NOMO-1 (cell line): ENCODE data around the gene HIGD1B.

Experiments used
- DNase-seq, 2 experiments: peaks; one replicate each; lab custom pipeline; 2025; ENCODE audit not compliant: unreplicated experiment in 2 of 2; lab: John Stamatoyannopoulos, UW

The HIGD1B gene

DNA sequence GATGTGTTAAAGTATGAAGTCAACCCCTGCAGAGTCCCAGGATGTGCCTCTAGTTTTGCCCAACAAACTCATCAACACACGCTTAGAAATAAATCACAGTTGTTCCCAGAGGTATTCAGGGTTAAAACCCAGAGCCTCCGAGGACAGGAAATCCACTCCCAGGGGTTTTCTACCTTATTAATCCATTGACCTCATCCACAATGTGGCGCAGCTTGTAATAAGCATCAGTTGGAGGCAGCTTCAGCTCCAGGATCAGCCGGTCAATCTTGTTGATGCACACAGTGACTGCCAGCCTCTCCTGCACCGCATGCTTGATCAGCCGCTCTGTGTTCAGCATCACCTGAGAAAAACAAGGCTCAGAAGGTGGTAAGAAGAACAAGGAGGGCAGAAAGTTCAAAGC, 28.1 kb downstream of the HIGD1B start:
- DNase-seq = no peak

DNA sequence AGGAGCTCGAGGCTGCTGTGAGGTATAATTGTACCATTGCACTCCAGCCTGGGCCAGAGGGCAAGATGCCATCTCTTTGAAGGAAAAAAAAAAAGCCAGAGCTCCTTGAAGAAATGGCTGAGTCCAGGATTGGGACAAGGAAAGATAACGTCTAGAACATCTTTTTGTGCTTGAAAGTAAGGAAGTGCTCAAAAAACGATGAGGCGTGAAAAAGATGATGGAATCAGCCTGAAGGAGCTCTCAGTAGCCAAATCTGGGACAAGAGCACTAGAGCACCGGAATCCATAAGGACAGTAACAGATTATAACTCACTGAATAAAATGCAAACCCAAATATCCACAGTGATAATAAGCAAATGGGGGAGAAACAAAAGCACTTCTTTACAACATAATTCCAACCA, 29.4 kb downstream of the HIGD1B start:
- no peak for DNase-seq

DNA sequence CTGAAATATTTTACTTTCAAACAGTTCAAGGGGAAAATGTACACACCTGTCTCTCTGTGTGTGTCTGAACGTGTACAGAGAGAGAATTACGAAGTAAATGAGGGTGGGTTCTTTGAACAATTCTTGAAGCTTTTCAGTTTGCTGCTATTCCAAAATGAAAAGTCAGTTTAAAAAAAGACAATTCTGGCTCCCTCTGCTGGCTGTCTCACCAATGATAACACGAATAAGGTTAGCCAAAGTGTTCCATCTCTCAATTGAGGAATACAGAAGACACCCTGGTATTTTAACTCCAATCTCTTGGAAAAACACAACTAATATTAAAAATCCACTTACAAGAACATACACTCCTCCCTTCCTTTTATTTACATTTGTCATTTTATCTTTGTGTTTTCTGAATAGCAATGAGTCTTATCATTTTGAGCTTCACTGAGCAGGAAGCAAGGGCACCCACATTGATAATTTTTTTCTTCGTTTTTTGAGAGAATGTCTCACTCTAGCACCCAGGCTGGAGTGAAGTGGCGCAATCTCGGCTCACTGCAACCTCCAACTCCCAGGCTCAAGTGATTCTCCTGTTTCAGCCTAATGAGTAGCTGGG, 31.0 kb downstream of the HIGD1B start:
- peak in 1 of 2 experiments; percentile 17 for DNase-seq

DNA sequence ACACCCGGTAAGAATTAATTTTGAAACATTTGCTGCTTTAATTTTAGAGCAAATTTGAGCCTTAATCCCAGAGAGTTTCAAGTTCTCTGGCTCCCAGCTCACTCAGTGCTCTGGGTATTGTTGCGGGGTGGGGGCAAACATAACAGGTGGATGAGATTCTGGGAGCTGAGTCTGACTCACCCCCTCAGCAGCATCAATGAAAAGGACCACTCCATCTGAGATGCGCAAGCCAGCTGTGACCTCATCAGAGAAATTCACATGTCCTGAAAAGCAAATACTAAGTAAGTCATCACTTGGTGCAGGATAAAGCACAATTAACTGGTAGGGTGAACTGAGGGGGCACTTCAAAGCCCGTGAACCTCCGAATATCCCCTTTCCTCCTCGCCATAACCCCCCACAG, 31.7 kb downstream of the HIGD1B start:
- DNase-seq = no peak

DNA sequence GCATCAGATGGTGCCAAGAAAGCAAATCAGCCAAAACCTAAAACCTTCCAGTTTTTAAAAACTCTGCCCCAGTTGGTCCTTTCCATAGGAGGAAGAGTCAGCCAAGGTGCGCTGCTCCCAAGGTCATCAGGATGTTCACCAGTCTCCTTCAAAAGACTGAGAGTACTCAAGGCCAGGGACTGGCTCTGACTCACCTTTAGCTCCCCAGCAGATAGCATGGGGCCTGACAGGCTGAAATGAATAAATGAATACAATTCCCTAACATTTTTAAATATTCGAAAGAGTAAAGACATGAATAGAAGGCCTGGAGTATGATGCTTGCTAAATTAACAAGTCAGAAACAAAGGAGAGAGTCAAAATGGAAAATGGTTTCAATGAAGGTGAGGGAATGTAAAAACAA, 32.4 kb downstream of the HIGD1B start:
- no peak for DNase-seq

DNA sequence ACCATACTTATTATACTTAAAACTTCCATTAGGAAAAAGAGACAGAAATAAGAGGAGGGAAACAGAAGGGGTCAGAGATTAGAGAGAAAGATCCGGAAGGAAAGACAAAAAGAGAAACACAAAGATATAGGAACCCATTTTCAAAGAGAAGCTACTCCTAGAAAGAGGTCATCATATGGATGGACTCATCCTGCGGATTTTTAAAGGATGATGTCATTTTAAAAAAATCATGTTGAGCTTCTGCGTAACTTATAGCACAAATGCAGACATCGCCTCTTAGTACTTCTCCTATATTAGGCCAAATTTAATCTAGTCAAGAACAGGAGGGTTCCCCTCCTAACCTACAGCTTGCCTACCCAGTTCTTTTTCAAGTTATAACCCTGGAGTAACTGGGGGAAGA, 33.5 kb downstream of the HIGD1B start:
- no peak for DNase-seq

DNA sequence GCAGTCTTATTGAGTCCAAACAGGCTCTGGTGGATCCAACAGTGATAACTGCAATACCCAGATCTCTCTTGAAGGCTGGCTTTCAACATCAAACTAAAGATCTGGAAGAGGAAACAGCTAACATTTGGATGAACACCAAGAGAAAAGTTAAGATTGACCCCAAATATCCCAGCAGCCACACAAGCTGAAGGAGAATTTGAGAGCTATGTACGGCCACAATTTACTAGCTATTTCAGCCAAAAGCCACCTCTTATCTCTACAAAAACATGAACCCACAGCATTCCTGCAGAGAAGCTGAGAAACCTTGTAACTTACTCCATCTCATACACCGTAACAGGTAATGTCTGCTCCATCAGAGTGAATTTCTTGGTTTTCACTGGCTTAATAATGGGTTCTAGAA, 37.3 kb downstream of the HIGD1B start:
- DNase-seq = no peak

DNA sequence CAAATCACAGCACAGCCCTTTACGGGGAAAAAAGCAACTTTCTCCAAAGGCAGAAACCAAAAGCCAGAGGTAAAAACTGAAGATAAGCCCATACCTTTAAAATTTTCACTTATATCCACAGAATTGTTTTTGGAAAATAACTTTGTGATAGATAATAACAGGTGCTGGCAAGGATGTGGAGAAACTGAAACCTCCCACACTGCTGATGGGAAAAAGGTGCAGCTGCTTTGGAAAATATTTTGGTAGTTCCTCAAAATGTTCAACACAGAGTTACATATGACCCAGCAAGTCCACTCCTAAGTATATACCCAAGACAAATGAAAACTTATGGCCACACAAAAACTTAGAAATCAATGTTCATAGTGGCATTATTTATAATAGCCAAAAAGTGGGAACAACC, 39.3 kb downstream of the HIGD1B start:
- DNase-seq = no peak

DNA sequence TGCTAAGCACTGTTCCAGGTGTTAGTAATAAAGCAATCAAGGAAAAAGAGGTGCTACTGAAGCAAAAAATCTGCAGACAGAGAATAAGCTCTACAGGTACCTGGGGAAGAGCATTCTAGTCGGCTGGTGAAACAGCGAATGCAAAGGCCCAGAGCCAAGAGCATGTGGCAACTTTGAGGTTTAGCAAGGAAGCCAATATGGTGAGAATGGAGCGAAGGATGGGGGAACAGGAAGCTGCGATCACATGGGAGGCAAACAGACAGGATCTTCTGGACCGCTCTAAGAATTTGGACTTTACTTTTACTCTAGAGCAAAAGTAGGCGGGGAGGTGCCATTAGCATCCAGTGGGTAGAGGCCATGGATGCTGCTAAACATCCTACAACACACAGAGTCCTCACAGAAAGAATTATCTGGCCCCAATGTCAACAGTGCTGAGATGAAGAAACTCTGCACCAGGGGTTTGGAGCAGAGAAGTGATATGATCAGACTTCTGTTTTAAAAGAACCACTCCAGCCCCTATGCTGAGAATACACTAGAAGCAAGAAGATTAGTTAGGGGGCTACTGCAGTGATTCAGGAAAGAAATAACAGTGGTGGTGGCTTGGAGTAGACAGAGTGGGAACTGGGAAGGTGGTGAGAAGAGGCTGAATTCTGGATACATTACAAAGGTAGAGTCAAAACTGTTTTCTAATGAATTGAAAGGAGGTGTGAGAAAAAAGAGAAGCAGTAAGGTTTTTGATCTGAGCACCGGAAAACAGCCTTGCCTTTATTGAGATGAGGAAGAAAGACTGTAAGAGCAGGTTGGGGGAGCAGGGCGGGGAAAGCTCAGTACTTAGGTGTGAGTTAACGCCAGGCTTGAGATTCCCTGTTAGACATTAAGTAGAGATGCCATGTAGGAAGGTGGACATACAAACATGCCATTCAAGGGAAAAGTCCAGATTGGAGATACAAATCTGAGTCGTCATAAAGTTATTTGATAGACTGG, 40.6 kb downstream of the HIGD1B start:
- DNase-seq = peak; percentile 41 to 52

DNA sequence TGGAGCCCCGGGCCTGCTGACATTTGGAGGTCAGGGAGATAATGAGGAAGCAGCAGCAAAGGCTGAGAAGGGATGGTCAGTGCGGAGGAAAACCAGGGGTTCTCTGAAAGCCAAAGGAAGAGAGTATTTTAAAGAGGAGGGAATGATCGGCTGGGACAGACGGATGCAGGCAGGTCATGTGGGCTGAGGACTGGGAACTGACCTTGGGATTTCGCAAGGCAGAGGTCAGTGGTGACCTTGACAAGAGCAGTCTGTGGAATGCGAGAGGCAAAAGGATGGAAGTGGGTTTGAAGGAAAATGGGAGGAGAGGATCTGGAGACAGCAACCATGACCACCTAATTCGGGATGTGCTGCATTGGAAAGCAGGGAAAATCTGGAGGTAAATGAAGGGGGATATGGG, 41.3 kb downstream of the HIGD1B start:
- no peak for DNase-seq

DNA sequence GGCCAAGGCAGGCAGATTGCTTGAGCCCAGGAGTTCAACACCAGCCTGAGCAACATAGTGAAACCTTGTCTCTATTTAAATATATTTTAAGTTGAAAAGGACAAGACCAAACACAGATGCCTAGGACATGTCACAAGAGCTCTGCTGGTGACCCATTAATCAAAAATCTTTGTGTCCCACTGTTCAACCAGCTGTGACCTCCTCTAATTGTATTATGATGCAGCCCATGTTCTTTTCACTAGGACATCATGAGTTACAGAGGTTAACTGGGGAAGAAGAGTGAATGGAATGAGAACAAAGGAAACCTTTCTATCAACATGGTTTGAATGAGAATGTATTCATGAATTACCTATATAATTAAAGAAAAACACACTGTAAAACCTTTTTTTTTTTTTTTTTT, 44.6 kb downstream of the HIGD1B start:
- DNase-seq = no peak

DNA sequence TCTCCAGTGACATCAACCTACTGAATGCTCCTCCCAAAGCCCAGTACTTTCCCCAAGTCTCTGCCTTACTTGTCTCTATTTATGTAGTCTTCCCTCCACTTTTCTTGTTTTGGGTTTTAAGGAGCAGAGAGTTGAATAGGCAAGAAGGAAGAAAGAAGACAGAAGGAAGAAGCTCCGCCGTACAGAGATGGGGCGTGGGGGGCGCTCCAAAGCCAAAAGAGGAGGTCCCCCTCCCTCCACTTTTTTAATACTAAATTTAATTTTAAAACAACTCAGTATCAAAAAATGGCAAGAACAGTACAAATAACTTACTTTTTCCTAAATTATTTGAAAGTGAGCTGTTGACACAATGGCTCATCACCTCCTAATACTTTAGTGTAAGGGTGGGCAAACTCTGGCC, 47.0 kb downstream of the HIGD1B start:
- no peak for DNase-seq

DNA sequence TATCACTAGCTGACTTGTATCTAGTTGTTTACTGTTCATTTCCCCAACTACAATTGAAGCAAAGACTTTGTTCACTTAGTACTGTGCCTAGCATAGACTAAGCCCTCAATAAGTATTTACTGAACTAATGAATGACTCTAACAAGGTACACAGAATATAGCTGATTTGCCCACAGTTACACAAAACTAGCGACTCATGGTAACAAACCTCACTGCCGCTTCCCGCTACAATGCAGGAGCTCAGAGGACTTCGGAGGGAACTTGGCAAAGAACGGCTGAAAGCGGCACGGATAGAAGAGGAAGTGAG, 51.0 kb downstream of the HIGD1B start:
- peak; percentile 73 to 88 for DNase-seq

DNA sequence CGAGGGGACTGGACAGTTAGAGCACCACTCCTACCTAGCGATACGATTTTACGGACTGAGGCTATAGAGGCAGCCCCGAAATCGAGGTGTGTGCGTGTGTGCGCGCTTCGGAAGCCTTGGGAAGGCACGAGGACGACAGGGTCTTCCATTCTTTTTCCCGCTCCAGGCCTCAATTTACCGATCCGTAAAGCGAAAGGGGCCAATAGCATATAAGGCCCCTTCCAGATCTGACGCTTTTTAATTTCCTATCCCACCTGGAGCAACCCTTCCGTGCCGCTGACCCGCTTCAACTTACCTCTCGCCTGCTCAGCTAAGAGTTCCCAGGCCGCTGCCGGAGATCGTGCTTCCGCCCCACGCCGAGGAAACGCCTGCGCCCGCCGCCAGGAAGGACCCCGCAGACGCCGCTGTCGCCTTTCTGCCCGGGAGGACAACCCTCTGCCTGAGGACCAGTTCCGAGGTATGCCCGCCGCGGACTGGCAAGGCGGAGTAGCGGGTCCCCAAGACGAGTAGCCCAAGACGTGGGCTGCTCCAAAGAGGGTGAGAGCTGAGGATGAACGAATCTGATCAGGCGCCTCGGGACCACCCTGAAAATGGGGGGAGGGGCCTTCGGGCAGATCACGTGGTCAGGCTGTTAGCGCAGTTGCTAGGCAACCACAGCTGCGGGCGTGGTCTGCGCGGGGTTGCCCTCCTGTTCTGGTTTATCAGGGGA, 51.5 kb downstream of the HIGD1B start, which contains the start of gene EFTUD2:
TSS of gene EFTUD2 (minus strand) at position 372 of the 709 bp plus-strand sequence. CDS start 4,924 bp downstream, outside the sequence.
- DNase-seq = peak; percentile 89 to 91
